HG03060 (cell line): Measurements from ENCODE around the gene OLFML3.
"Not testable (repeated sequence)": the region's sequence is repeated elsewhere in the genome, so short reads cannot be mapped to it uniquely, and the experiment has no call there.

Experiments
- ATAC-seq: cut with Tn5 transposase; IDR thresholded peaks from one replicate; pipeline ENCODE4 v1.9.1; 2021; ENCODE audit warnings: low read depth, moderate number of reproducible peaks; ENCODE audit not compliant: unreplicated experiment

OLFML3 gene

DNA sequence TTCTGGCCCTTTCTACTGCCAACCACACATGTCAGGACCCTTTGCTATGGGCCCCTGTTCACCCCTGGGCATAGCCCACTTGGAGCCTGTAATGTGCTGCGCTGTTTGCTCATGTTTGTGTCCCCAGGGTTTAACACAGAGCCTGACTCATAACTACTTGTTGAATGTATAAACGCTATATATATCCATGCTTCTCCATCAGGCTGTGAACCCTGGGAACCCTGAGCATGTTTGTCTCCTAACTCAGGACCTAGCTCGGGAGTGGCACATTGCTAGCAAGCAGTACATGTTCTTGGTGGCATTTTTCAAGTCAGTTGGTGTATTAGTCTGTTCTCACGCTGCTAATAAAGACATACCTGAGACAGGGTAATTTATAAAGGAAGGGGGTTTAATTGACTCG is 8.0 kb downstream of the OLFML3 start:
- no peak for ATAC-seq

DNA sequence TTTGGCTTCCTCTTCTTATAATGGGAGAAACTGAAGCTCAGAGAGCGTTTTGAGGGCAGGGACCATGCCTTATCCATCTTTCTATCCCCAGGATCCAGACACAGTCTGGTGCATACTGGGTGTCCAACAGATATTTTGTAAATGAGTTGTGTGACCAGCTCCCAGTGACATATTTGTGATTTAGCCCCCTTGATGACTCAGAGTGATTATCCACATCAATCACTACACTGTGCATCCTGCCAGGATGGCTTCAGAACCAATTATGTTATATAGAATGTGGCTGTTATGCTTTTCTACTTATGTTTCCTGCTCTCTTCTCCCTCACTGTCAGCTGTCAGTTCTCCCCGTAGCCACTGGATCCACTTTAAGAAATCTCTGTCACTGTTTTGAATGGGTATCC is 11.3 kb downstream of the OLFML3 start:
- no peak for ATAC-seq

DNA sequence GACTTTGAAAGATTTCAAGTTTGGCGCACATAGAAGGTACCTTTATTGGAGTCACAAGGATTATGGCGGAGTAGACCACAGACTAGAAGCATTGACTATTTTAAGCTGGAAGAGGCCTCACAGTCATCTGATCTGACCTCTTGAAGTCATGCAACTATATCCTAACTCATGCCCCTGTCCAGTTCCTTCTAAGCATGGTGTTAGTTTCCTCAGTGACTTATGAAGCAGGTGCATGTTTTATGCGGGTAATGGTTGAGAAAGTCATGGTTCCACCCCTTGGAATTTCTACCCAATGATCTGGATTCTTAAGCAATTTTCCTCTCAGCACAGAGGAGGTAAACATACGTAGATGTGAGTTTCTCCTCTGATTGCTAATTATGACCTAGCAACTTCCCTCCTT is 11.7 kb downstream of the OLFML3 start:
- no peak for ATAC-seq

DNA sequence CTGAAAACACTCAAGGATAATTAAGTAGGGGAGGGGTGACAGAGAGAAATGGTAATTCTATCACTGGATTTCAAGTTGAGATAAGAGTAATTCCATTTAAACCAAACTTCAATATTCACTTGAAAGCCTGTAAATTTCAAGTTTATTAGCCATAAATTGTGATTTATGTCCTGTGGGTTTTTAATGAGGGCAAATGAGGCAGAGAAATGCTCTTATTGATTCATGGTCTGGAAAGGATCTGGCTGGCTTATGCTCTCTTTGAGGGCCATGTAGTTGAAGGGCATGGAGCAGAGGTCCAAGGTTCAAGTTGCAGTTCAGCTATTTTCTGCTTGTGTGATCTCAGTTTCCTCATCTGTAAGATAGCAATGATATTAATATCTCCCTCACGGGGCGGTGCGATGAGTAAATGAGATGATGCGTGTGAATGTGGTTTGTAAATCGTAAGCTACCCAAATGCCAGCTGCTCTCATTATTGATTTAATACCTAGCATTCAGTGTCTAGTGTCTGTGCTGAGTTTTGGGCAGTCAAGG is 12.3 kb downstream of the OLFML3 start:
- ATAC-seq, result no peak

DNA sequence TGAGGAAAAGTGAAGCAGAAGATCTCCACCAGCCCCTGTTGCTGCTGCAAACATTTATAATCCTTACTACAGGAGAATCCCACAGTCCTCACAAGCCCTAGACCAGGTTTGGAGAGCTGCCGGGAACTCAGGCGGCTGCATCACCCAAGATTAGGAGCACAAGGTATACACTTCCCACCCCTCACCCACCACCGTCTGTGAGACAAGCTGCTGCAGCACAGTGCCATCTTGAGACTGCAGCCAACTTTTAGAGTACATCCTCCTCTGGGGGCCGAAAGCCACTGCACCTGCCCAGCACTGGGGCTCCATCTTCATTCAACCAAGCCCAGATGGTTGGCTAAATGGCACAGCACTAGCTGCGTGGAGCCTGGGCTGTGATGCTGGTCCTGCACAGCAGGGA is 13.8 kb downstream of the OLFML3 start:
- no peak for ATAC-seq

DNA sequence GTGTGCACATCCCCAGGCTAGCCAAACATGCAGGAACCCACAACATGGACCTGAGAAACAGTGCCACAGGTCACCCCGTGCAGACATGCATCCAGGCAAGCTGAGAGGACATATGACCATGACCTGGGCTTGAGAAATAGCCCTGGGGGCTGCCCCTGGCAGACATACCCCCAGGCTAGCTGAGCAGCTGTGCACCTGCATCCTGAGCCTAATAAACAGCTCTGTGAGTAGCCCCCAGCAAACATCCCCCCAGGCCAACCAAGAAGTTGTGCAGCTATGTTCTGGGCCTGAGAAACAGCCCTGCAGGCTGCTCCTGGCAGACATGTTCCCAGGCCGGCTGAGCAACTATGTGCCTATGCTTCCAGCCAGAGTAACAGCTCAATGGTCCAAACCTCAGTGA is 14.5 kb downstream of the OLFML3 start:
- ATAC-seq, result no peak

DNA sequence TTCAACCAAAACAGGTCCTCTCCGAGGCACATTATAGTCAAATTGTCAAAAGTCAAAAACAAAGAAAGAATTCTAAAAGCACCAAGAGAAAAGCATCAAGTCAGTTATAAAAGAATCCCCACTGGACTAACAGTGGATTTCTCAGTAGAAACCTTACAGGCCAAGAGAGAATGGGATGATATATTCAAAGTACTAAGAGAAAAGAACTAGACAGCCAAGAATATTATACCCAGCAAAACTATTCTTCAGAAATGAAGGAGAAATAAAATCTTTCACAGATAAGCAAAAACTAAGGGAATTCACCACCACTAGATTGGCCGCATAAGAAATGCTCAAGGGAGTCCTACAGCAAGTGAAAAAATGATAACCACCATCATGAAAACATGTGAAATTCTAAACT is 16.1 kb downstream of the OLFML3 start:
- no peak for ATAC-seq

DNA sequence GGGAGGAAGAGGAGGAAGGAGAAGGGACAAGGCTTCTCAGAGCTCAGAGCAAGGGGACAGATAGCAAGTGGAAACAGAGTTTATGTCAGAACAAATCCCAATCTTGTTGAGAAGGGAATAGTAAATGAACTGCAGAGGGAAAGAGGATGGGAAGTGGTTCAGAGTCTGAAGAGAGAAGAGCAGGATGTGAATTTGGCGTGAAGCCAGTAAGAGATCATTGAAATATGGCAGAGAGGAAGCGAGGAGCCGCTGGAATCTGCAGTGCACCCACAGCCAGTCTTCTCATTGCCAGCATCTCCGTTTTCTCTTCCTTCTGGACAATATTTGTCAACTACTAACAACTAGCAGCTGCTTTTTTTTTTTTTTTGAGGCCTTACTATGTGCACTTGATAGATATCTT is 19.1 kb downstream of the OLFML3 start:
- no peak for ATAC-seq

DNA sequence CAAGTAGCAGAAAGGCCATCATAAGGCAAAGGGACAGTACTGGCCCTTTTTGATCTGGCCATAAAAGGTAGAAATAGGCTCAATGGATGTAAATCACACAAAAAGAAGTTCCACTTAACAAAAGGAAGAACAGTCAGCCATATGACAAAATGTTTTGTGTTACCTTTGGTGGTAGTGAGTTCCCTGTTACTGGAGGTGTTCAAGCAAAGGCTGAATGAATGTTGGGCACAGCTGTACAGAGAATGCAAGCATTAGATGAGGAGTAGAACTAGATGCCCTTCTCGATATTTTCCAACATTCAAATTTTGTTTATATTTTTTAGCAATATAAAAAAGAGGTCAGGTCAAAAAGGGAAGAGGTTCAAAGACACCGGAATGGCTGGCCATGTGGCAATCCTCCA is 20.0 kb downstream of the OLFML3 start:
- ATAC-seq, result no peak

DNA sequence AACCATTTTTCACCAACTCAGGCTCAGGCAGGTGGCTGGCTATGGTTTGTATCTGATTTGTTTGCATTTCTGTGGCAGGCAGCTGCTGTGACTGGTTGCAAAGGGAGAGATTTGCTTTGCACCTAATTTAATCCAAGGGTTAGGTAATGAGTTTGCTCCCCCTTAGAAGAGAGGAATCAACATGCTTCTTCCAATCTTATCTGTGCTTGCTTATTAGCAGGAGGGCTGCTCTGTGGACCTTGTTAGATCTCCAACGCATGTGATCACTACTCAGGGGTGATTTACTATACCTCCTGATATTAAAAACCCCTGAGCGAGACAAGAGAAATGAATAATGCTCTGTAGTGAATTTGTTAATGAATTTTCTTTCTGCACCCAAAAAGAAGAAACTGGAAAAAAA is 20.5 kb downstream of the OLFML3 start:
- ATAC-seq, result no peak

DNA sequence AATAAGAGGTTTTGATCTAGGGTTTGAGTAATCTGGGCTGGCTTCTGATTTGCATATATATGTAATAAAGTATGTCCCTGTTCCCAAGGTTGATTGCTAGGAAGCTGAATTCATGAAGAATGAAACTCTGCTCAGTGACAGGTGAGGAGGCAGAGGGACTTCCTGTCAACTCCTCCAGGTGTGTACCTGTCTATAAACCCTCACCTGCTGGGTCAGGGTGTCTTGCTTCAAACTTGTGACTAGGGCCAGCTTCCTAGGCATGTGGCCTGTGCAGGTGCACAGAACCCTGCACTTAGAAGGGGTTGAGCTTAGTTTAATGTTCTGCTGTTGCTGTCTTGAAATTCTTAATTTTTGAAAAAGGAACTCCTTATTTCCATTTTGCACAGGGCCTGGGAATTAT is 21.1 kb downstream of the OLFML3 start:
- no peak for ATAC-seq

DNA sequence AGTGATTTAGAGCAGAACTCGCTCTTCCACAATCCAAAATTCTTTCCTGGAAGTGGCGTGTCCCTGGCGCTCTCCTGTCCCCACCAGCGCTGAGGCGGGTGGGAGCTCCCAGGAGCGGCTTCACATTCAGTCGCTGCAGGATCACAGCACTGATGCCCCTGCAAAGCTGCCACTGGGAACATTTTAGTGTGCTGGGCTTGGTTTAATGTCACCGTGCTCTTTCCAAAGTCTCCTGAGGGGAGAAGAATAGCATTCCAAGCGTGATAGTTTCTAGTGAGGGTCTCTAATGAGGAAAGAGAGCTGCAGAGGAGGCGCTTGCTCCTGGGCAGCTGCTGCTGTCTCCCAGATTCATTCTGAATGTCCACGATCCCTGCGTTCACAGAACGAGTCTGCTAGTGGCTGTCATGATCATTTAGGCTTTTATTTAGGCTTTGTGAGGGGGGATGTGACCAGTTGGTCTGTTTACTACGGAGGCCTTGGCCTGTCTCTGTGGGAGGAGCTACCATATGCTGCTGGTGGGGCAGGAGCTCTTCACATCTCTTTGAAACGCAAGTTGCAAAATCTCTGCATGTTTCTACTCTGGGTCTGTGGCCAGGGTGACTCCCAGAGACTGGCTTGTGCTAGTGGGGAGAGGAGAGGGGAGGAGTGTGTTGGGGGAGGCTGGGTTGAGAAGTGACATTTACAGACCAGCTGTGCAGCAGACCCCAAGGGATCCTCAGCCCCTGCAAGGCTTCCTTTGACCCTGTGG is 23.4 kb downstream of the OLFML3 start:
- no peak for ATAC-seq

DNA sequence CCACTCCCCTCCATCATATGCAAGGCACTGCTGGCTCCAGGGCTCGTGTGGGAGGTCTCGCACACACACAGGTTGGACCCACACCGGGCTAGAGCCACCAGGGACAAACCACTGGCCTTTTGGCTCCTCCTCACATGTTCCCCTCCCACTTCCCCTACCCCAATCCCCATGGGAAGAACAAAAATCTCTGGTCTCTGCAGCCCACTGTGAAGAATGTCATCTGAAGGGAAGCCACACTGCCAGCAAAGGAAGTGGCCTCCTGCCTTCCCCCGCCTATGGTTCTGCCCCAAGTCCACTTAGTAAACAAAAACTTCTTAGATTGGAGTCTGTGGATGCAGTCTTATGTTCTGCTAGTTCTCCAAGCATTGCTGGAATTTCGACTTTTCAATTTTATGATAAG is 24.2 kb downstream of the OLFML3 start:
- ATAC-seq, result no peak

DNA sequence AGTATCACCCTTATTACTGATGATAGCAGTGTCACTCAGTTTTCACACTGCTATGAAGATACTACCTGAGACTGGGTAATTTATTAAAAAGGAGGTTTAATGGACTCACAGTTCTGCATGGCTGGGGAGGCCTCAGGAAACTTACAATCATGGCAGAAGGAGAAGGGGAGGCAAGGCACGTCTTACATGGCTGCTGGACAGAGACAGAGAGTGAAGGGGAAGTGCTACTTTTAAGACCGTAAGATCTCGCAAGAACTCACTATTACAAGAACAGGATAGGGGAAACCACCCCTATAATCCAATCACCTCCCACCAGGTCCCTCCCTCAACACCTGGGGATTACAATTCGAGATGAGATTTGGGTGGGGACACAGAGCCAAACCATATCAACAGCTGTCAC is 27.6 kb downstream of the OLFML3 start:
- ATAC-seq, result not testable (repeated sequence)

DNA sequence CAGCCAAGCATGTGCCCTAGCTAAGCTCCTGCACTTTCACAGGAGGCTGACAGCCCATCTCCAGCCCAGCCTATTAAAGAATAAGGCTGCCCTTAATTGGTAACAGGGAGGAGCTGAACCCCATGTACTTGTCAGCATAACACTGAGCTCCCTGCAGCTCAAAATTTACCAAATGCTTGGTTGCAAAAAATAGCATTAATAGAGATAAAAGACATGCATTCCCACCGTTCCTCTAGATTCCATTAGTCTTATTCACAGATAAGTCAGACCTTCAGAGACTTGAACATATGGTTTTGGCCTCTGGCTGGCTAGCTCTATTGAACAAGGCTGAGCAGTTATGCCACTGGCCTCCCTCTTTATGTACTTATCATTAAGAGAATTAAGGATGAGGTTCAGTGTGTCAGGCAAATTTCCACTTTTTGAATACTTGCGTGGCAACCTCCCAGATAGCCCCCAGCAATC is 29.2 kb downstream of the OLFML3 start:
- ATAC-seq, result no peak

DNA sequence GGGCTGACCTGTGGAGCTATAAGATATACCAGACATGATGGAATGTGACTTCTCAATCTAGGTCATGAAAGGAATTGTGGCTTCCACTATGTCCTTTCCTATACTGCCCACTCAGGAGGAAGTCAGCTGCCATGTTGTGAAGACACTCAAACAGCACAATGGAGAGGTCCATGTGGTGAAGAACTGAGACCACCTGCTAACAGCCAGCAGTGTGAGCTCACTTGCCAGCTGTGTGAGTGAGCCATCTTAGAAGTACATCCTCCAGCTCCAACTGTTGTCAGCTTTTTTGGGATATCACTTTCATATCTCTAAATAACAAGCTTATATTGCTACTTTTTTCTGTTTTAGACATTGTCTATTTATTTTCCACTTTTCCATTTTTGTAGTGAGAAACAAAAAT is 29.7 kb downstream of the OLFML3 start:
- ATAC-seq, result no peak

DNA sequence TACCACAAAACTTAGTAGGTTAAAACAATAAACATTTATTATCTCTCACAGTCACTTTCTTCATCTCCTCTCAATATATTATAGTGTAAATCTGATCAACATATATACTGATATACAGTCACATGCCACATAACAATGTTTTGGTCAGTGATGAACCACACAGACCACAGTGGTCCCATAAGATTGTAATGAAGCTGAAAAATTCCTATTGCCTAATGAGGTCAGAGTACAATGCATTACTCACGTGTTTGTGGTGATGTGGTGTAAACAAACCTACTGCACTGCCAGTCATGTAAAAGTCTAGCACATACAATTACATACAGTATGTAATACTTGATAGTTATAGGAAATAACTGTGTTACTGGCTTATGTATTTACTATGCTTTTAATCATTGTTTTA is 30.1 kb downstream of the OLFML3 start:
- ATAC-seq, result no peak

DNA sequence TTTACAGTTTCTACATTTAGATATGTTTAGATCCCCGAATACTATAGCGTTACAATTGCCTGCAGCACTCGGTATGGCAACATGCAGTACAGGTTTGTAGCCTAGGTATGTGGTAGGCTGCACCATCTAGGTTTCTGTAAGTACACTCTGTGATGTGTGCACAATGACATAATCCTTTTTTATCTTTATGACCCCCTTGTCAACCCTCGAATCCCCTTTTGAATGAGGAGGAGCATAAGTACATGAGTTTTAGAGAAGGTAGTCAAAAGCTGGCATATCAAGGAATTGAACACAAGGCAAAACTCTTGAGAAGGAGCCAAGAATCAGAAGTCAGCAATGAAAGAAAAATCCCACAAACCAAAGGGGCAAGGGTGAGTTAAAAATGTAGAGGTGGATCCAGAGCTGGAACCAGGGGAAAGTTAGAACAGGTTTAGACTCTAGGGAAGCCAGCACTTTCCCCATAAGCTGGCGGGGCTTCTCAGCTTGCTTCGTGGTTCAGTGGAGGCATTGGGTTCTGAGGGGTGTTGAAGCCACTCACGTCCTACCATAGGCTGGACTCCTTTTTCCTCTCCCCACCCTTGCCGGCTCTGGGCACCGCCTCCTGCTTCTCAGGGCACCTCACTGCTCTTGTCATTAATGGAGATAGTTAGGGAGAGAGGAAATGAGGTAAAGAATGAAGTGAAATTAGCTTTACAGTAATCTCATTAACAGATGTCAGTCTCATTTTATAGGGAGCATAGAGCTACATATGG is 31.3 kb downstream of the OLFML3 start:
- ATAC-seq, result no peak

DNA sequence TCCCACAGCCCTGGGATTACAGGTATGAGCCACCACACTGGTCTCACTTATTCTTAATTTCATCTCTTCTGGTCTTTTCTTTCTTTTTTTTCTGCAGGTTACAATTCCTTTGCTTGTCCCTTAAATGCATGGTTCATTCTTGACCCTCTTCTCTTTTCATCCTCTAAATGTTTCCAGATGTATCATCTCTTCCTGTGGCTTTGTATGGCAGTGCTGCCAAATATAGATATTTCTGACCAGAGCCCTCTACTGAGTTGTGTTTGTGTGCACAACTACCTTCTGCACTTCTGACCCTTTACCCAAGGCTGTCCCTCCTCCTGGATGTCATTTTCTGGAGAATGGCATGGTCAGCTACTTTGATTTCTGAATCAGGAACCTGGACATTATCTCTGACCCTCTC is 32.5 kb downstream of the OLFML3 start:
- ATAC-seq, result no peak

DNA sequence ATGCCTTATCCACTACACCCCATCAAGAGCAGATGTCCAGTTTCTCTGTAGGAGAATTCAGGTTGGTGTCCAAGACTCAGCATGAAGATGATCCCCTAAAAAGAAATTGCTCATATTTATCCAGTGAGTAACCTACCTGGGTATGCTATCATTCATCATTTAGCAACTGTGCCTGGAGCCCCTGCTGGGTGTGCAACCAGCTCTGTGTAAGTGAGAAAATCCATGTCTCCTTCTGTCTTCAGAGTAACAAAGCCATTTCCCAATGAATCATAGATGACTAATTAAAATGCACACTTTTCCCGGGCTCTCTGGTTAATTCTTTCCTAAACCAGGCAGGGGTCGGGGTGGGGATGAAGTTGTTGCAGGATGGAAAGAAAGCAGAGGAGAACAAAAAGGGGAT is 35.8 kb downstream of the OLFML3 start:
- ATAC-seq, result no peak

DNA sequence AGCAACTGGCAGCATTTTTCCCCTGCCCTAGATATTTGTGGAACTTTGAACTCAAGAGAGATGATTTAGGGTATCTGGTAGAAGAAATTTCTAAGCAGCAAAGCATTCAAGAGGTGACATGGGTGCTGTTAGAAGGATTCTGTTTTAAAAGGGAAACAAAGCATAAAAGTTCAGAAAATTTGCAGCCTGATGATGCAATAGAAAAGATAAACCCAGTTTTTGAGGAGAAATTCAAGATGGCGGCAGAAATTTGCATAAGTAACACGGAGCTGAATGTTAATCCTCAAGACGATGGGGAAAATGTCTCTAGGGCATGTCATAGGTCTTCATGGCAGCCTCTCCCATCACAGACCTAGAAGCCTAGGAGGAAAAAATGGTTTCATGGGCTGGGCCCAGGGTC is 40.5 kb downstream of the OLFML3 start:
- ATAC-seq, result not testable (repeated sequence)

DNA sequence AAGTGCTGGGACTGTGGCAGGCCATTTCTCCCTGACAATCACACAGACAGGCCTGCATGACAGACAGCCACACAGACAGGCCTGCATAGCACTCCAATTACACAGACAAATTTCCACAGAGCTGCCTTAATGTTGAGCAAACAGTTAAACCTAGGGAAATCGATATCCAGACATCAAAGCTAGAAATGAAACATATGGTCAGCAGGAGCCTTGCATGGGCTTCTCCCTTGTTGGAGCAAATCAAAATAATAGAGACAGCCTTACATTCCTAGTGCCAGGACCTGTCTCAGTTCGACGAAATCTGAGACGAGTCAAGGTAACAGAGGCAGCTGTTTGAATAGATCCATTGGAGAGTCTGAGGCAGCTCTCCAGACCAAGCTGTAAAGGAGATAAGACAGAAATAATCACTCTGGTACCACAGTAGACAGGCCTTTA is 42.4 kb downstream of the OLFML3 start:
- ATAC-seq, result no peak
